K562 (cell line): ENCODE results near the gene PSMC3IP. TPM values are rescaled to one million over a fixed set of nuclear protein-coding genes. Genes with fewer than 3 reads are reported as not detected.

Experiments used
- CBFA2T3 ChIP-seq: fragments of 450-650 bp; IDR thresholded peaks from 2 replicates; pipeline ENCODE4 v1.6.1; 2017
- FOXP1 ChIP-seq: sonication (generic); formaldehyde crosslinking; IDR thresholded peaks from 2 replicates; pipeline ENCODE4 v1.8.0; 2022; ENCODE audit warnings: mild to moderate bottlenecking, missing genetic modification reagents
- HBP1 ChIP-seq: fragments of 450-650 bp; formaldehyde crosslinking; IDR thresholded peaks from 2 replicates; pipeline ENCODE4 v1.4.0; 2022; ENCODE audit warnings: missing genetic modification characterization
- HDAC3 ChIP-seq: fragments of 450-650 bp; IDR thresholded peaks from 2 replicates; pipeline ENCODE4 v1.6.1; 2018; ENCODE audit warnings: borderline replicate concordance, mild to moderate bottlenecking, moderate library complexity; ENCODE audit not compliant: partially characterized antibody
- MAFG ChIP-seq: fragments of 450-650 bp; conservative IDR thresholded peaks from 2 replicates; pipeline ENCODE4 v1.6.1; 2016; ENCODE audit warnings: missing genetic modification characterization, missing compliant biosample characterization
- NR2C2 ChIP-seq, 2 experiments: fragments of 200-800 bp in 1 of 2; sonication (Bioruptor generic) in 1 of 2; sonication (generic) in 1 of 2; formaldehyde crosslinking in 1 of 2; IDR thresholded peaks; 2 replicates each; pipeline versions ENCODE4 v1.6.1 to v1.8.0; 2016 to 2022; ENCODE audit warnings: mild to moderate bottlenecking in 1 of 2, missing compliant biosample characterization in 1 of 2, missing genetic modification characterization in 1 of 2, missing genetic modification reagents in 1 of 2
- PCBP1 ChIP-seq: fragments of 200-400 bp; formaldehyde crosslinking; IDR thresholded peaks from 2 replicates; pipeline ENCODE4 v1.6.1; 2018; ENCODE audit warnings: mild to moderate bottlenecking, low read depth, low read length; ENCODE audit not compliant: poor library complexity, severe bottlenecking
- PHB ChIP-seq: fragments of 250-450 bp; sonication (Bioruptor Pico); IDR thresholded peaks from 2 replicates; pipeline ENCODE4 v1.5.0; 2021
- SMAD4 ChIP-seq: fragments of 250-450 bp; sonication (Bioruptor Pico); conservative IDR thresholded peaks from 2 replicates; pipeline ENCODE4 v1.8.0; 2021; ENCODE audit warnings: inconsistent platforms, mild to moderate bottlenecking, moderate library complexity
- SRSF1 ChIP-seq: fragments of 200-400 bp; formaldehyde crosslinking; IDR thresholded peaks from 2 replicates; pipeline ENCODE4 v1.6.1; 2017; ENCODE audit warnings: mild to moderate bottlenecking, low read depth, low read length, moderate library complexity
- SUPT5H ChIP-seq: fragments of 450-650 bp; IDR thresholded peaks from 2 replicates; pipeline ENCODE4 v1.6.1; 2016
- ZBTB40 ChIP-seq, 2 experiments: fragments of 450-650 bp in 1 of 2; sonication (generic) in 1 of 2; formaldehyde crosslinking in 1 of 2; IDR thresholded peaks; 2 replicates each; pipeline versions ENCODE4 v1.7.1 to v1.9.0; 2016 to 2022; ENCODE audit warnings: inconsistent platforms in 1 of 2, mild to moderate bottlenecking in 1 of 2, missing genetic modification reagents in 1 of 2
- ZBTB9 ChIP-seq: fragments of 450-650 bp; formaldehyde crosslinking; IDR thresholded peaks from 2 replicates; pipeline ENCODE4 v1.4.0; 2020; ENCODE audit warnings: mild to moderate bottlenecking, moderate library complexity
- ZC3H4 ChIP-seq: sonication (generic); formaldehyde crosslinking; IDR thresholded peaks from 2 replicates; pipeline ENCODE4 v1.9.0; 2021; ENCODE audit warnings: missing genetic modification reagents, borderline replicate concordance
- ZFP30 ChIP-seq: fragments of 250-450 bp; sonication (Bioruptor Pico); IDR thresholded peaks from 2 replicates; pipeline ENCODE4 v1.8.0; 2022; ENCODE audit warnings: moderate library complexity, mild to moderate bottlenecking, inconsistent platforms, borderline replicate concordance
- ZKSCAN1 ChIP-seq: fragments of 150-350 bp; IDR thresholded peaks from 2 replicates; pipeline ENCODE4 v1.6.1; 2016; ENCODE audit warnings: low read depth, low read length
- ZNF347 ChIP-seq: fragments of 450-650 bp; formaldehyde crosslinking; IDR thresholded peaks from 2 replicates; pipeline ENCODE4 v1.4.0; 2020; ENCODE audit warnings: low read depth, mild to moderate bottlenecking, moderate library complexity
- ZNF699 ChIP-seq: fragments of 250-450 bp; sonication (Bioruptor Pico); IDR thresholded peaks from 2 replicates; pipeline ENCODE4 v1.8.0; 2021; ENCODE audit warnings: mild to moderate bottlenecking, moderate library complexity; ENCODE audit not compliant: insufficient replicate concordance
- polyA plus RNA-seq, 8 experiments: library from polyadenylated mRNA; depleted of rRNA in 4 of 8; stranded (reverse) in 5 of 8; unstranded in 3 of 8; fragments of >200 nt; fragmentation: Nextera tagmentation in 2 of 8; fragmentation: Illumina TruSeq in 1 of 8; extraction: Ambion mirVana in 2 of 8; extraction: Trizol in 1 of 8; gene quantifications; 2 replicates each; pipeline versions ENCODE4 v1.2.1 to v1.2.3, GENCODE V29; 2011 to 2014; ENCODE audit warnings: inconsistent platforms in 1 of 8, missing spikeins in 1 of 8
- total RNA-seq, 7 experiments: library from RNA; depleted of rRNA in 6 of 7; stranded (reverse); fragments of >200 nt in 6 of 7; fragmentation: Illumina TruSeq in 2 of 7; extraction: Trizol in 2 of 7; gene quantifications; 2 replicates each; pipeline versions ENCODE4 v1.2.1 to v1.2.3, GENCODE V29; 2011 to 2021; ENCODE audit warnings: low replicate concordance in 1 of 7

Gene PSMC3IP
- total and polyA plus RNA-seq, 9 of the 15 experiments (the other 6 are each of a cell fraction or from before 2014, with no cell fraction given) = 13.8 to 65.6 (median 32.8) TPM

GRCh38 chr17:42536048-42536371, 41.5 kb downstream of the PSMC3IP start, which contains the start of gene NAGLU (continued):
- no peak for TF ChIP-seq ZBTB40 (IDR thresholded peaks at IDR 0.05)
- no peak for TF ChIP-seq ZBTB40 (CRISPR knock-in tag; IDR thresholded peaks at IDR 0.05)
- TF ChIP-seq ZC3H4 = no peak
- TF ChIP-seq PCBP1 = no peak
- no peak for TF ChIP-seq SUPT5H
- TF ChIP-seq ZNF699 (CRISPR knock-in tag) = no peak
- no peak for TF ChIP-seq NR2C2 (CRISPR knock-in tag; IDR thresholded peaks at IDR 0.05)
- peak; percentile 11; the same call in 1 of the 2 replicates for TF ChIP-seq NR2C2 (tag; IDR thresholded peaks at IDR 0.05)
- TF ChIP-seq ZKSCAN1 = no peak
- TF ChIP-seq HBP1 (CRISPR knock-in tag) = no peak
- no peak for TF ChIP-seq HDAC3
- TF ChIP-seq SRSF1 = no peak
- TF ChIP-seq SMAD4 (CRISPR knock-in tag) = no peak
- 0 out of 2 replicates have a peak, but pooled peaks have one; percentile 20 for TF ChIP-seq CBFA2T3
- no peak for TF ChIP-seq ZNF347 (CRISPR knock-in tag)
- no peak for TF ChIP-seq PHB
- TF ChIP-seq ZBTB9 (CRISPR knock-in tag) = no peak
- no peak for TF ChIP-seq FOXP1 (CRISPR knock-in tag)
- TF ChIP-seq ZFP30 (CRISPR knock-in tag) = no peak
- TF ChIP-seq MAFG = no peak
